NCI-H2029 (cell line): ENCODE measurements around the gene PSMD9.
"Not testable (repeated sequence)": the region's sequence is repeated elsewhere in the genome, so short reads cannot be mapped to it uniquely, and the experiment has no call there.

Source experiments
- DNase-seq: peaks from one replicate; lab custom pipeline; 2025; lab: John Stamatoyannopoulos, UW

PSMD9 gene

DNA sequence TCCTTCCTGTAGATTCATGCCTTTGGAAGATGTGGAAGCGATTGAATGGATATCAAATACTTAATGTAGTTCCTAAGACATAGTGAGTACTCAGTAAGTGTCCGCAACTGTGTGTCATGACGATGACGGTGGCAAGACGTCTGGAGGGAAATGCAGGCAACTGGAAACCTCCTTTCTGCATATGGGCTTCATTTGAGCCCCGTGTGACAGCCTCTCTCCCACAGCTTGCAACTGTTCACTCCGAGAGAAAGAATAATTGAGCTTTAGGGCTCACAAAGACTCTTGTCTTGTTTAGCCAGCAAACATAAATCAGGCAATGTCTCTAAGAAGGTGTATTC, 36.7 kb downstream of the PSMD9 start:
- DNase-seq: no peak

DNA sequence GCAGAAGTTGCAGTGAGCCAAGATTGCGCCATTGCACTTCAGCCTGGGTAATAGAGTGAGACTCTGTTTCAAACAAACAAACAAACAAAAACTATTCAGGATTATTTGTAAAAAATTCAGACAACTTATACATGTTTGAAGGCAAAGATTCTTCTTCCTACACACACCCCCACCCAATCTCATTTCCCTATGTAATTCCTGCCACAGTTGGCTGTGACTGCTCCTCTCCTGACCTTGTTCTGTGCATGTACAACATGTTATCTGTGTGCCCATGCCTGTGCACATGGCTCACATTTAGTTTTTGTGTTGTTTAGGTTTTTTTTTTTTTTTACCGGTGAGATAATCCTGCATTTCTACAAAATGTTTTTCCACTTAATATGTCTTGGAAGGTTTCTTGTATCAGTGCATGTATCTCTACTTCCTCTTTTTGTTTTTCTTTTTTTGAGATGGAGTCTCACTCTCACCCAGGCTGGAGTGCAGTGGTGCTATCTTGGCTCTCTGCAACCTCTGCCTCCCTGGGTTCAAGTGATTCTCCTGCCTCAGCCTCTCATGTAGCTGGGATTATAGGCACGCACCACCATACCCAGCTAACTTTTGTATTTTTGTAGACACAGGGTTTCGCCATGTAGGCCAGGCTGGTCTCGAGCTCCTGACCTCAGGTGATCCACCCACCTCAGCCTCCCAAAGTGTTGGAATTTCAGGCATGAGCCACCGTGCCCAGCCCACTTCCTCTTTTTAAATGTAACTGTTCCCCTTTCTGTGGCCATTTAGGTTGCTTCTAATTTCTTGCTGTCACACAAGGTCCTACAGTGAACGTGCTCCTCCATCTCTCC, 38.5 kb downstream of the PSMD9 start:
- no peak for DNase-seq

DNA sequence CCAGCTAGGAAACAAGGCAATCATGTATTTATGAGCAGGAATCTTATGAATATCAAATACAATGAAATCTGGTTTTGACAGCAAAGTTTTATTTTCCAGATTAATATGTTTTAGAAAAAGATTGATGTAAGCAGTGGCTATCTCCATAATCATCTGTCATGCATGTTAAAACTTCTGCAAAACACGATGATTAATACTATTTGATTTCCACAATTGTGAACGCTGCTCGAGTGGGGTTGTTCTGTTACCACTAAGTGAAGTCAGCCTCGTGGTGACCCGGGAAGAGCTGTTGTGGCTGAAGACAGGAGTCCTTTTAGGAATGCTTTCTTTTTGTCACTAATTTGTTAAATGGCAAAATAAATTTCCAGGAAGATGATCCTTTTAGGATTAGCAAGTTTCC, 39.2 kb downstream of the PSMD9 start:
- DNase-seq: no peak

DNA sequence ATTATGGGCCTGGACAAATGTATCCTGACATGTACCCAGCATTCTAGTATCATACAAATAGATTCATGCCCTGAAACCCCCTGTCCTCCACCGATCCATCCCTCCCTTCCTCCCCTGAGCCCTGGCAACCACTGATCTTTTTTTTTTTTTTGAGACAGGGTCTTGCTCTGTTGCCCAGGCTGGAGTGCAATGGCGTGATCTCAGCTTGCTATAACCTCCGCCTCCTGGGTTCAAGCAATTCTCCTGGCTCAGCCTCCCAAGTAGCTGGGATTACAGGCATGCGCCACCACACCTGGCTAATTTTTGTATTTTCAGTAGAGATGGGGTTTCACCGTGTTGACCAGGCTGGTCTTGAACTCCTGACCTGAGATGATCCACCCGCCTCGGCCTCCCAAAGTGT, 41.0 kb downstream of the PSMD9 start:
- not testable (repeated sequence) for DNase-seq

DNA sequence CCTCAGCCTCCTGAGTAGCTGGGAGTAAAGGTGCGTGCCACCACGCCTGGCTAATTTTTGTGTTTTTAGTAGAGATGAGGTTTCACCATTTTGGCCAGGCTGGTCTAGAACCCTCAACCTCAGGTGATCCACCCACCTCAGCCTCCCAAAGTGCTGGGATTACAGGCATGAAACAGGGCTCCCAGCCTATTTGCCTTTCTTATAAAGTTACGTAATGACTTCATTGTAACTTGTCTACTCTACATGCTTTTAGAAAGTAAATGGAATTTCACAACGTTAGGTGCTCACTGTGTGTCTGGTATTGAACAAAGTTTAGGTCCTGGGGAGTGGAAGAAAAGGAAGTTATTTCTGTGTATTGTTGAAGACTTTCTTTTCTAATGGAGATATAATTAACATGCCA, 42.3 kb downstream of the PSMD9 start:
- DNase-seq: no peak

DNA sequence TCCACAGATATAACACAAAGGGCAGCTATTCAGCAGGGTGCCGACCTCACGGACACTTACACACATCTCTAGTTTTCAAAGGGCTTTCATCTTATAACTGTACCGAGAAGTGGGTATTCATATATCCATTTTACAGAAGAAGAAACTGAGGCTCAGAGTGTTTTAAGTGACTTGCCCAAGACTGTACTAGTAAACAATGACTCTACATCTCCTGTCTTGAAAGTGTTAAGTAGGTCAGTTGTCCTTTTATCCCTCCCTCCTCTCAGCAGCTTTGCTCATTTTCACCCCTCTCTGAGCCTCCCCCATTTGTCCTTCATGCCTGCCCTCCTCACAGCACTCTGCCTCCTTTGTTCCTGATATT, 43.6 kb downstream of the PSMD9 start:
- no peak for DNase-seq

DNA sequence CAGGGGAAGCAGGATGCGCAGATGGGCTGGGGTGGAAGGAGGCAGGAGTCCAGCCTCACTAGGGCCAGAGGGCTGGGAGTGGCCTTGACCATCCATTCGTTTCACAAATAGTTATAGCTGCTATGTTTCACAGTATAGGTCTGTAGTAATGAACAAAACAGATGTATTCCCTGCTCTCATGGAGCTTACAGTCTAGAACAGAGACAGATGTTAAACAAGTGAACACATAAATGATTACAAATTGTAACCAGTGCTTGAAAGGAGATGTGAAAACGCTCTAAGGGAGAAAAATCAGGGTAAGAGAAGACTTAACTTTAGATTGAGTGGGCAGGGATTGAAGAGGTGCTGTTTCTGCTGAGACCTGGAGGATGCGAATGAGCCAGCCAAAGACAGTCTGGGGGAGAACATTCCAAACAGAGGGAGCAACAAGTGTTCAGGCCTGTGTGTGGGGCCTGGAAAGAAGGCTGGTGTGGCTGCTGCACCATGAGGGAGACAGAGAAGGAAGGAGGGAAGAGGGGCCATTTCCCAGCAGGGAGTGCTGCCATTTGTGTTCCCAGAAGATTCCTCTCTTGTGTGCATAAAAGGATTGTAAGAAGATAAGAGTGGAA, 44.4 kb downstream of the PSMD9 start:
- DNase-seq: no peak

DNA sequence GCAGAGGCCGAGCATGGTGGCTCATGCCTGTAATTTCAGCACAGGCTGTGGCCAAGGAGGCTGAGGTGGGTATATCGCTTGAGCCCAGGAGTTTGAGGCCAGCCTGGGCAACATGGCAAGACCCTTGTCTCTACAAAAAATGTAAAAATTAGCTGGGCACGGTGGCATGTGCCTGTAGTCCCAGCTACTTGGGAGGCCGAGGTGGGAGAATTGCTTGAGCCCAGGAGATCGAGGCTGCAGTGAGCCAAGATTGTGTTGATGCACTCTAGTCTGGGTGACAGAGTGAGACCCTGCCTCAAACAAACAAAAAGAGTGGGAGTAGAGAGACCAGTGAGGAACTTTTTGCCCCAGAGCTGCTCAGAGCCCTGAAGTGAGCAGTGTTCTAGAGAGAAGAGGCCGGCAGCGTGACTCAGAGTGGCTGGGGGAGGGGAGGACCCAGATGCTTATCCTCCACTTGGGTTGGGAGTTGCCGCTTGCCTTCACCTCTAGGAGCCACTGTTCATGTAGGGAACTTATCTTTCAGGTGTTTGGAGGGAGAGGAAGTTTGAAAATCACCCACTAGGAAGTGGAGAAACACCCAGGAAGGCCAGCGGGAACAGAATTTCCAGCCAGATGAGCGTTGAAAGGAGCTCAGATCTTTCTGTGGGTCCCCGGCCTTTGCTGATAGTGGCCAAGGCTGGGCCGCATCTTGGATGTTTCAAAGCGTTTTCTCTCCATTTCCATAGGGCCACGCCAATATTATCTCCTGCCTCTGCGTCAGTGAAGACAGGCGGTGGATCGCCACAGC, 45.1 kb downstream of the PSMD9 start:
- no peak for DNase-seq

DNA sequence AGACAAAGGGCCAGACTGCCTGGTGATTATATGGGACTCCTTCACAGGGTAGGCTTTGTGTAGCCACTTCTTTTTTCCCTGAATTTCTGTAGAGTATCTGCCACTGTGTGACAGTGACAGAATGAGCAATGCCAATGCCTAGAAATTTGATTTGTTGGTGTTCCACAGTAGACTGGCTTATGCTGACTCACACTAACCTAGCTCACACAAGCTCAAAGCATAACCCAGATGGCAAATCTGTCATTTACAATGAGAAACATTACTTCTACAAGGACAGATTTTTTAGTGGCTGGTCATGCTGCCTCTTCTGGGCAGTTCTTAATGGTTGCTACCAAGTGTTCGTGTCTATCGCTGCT, 45.7 kb downstream of the PSMD9 start:
- no peak for DNase-seq

DNA sequence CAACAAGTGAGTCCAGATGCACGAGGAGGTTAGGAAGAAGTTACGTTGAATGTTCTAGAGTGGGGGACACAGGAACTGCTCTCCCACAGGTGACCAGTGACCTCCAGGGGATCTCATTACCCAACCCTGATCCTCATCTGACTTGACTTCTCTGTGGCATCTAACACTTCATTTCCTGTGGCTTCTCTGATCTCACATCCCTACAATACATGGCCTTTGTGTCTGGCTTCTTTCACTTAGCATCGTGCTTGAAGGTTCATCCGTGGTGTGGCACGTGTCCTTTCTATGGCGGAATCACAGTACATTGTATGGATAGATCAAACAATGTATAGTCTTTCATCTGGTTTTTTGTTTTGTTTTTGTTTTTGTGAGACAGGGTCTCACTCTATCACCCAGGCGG, 49.1 kb downstream of the PSMD9 start:
- DNase-seq: no peak

DNA sequence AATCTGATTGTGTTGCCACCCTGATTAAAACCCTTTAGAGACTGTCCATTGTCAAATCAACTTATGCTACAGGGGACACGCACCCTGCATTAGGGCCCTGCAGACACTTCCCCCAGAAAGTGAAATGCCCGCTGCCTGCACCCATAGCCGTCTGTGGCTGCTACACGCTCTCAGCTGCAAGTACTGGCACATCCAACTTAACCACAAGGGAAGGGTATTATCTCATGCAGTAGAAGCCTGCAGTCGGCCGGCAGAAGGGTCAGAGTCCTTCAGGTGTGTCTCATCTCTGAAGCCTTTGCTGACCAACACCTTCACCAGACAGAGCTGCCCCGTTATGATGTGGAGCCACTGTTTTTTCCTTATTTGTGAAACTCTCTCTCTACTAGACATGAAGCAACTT, 50.6 kb downstream of the PSMD9 start:
- DNase-seq: no peak

DNA sequence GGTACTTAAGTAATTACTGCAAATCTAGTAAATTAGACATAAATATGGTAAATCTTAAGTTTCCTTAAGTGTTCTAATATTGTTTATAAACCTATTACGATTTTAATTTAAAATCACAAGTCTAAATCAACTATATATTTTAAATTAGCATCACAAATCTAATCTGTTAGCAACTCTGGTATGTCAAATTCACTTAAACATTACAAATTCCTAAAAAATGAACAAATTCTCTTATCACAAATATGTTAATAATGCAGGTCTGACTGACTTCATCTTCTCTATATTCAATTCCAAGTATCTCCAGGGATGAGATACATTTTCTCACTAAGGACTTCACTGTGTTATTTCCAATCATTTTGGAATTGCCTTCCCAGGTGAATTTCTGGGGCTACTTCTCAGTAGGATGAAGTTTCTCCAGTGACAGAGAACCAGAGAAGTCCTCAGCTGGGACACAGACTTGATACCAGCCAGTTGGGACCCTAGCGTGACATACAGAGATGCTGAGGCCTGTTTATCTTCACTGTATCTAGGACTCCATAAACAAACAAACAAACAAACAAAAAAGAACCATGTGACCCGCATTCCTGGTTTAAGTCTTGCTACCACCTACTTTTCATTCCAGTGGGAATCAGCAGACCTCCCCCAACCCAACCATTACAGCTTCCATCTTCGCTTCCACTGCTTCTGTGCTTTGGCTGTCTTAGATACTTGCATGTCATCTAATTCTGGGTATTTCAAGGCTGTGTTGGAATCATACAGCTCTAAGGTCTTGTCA, 51.6 kb downstream of the PSMD9 start:
- no peak for DNase-seq

DNA sequence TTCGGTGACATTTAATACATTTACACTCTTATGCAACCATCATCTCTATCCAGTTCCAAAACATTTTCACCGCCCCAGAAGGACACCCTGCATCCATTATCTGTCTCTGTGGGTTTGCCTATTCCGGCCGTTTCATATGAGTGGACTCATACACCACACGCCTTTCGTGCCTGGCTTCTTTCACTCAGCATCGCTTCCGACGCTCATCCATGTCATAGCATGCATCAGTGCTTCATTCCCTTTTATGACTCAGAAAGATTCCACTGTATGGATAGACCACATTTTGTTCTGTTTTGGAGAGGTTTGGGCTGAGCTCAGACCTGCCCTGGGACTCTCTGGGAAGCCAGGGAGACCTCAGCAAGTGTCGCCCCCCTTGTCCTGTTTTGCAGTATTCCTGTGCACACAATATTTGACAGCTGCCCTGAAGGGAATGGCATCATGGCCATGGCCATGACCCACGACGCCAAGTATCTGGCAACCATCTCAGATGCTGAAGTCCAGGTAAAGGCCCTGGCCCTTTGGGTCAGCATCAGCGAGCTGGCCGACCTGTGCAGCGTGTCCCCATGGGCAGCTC, 53.6 kb downstream of the PSMD9 start:
- no peak for DNase-seq

DNA sequence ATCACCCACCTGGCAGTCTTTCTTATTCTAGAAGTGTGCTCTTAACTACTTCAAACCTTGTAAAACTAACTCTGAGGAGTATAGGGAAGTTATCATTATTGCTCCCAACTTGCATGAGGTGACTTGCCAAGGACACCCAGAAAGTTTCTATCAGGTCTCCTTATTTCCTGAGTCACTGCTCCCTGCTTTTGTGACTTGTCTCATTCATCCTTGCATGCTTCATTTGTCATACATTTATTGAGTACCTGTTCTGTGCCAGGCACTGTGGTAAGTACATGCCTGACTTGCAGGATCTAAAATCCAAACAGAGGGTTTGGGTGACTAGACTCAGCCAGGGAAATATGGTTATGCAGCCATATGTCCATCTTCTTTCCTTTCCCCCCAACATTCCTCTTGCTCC, 55.3 kb downstream of the PSMD9 start:
- no peak for DNase-seq

DNA sequence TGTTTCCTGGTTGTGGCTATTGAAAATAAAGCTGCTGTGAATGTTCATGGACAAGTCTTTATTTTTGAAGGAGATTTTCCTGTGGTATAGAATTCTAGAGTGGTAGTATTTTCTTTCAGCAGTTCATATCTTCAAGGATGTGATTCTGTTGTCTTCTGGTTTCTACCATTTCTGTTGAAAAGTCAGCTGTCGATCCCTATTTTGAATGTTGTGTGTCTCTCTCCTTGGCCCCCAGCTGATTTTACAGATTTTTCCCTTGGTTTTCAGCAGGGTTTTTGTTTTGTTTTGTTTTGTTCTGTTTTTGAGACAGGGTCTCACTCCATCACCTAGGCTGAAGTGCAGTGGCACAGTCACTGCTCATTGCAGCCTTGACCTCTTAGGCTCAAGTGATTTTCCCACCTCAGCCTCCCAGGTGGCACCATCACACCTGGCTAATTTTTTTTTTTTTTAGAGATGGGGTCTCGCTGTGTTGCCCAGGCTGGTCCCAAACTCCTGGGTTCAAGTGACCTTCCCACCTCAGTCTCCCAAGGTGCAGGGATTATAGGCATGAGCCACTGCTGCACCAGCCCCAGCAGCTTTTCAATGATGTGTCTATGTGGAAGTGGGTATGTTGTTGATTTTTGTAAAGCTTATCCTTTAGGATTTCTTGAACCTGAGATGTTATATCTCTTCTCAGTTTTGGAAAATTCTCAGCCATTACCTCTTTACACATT, 57.9 kb downstream of the PSMD9 start:
- no peak for DNase-seq

DNA sequence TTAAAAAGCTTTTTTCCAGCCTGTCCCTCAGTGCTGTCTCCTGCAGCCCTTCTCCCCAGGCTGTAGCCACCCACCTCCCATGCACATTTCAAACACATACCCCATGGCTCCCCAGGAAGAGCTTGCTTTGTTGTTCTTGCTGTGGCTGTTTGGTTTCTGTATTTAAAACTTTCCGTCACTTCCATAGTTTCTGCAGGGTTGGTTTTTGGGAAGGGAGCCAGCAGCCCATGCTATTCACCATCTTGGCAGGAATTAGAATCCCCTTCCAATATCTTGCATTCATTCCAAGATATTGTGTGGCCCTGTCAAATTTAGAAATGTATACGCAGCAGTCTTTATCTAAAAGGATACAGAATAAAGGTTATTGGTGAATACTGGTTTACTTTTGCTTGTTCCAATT, 59.4 kb downstream of the PSMD9 start:
- no peak for DNase-seq

DNA sequence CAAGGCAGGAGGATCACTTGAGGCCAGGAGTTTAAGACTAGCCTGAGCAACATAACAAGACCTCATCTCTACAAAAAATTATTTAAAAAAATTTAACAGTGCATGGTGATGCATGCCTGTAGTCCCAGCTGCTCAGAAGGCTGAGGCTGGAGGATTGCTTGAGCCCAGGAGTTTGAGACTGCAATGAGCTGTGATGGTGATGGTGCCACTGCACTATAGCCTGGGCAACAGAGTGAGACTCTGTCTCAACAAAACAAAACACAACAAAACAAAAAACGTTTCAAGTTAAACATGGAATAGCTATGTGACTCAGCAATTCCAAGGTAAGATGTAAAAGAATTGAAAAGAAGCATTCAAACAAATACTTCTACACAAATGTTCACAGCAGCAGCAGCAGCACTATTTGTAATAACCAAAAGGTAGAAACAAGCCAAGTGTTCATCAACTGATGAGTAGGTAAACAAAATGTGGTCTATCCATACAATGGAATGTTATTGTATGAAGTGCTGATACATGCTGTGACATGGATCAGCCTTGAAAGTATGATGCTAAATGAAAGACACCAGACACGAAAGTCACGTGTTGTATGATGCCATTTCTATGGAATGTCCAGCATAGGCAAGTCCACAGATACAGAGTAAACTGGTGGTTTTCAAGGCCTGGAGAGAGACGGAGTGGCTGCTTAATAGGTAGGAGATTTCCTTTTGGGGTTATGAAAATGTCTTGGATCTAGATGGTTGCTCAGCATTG, 61.2 kb downstream of the PSMD9 start:
- DNase-seq: no peak

DNA sequence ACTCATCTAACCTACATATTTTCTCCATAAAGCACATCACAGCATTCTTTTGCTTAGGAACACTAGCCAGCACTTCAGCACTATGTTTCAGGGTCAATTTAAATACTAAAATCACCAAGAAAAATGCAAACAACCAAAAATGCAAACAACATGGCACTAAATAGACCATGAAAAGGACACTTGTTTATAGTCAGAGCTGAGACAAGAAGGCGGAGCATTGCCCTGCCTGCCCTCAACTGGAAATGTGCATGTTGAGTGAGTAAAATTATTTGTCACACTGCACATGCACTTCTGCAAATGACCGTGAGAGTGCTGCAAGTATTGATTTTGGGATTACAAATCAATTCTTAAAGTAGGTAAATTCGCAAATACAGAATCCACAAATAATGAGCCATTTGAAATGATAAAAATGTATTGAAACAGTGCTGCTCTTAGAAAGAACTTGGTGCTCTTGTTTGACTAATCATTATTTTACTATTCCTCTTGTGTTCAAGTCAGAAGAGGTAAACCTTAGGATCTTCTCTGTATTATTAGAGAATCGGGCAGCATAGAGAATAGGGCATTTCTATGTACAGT, 64.6 kb downstream of the PSMD9 start:
- DNase-seq: no peak

DNA sequence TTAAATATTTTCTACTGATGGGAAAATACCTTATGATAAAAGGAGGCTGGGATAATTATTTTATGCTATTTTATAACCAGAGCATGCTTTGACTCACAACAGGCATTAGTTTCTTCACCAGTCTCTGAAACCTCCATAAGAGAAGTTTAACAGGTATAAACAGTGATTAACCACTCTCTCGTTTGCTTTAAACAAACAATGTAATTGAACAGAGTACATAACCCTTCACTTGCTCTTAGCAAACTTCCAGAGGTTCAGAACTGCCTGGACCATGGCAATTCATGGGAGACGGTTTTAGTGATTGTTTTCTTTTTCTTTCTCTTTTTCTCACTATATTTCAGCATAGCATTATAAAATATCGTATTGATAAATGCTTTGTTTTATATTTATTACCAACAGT, 65.1 kb downstream of the PSMD9 start:
- DNase-seq: no peak
